Muscle layer of colon (tissue), 2 donors: ENCODE measurements around the gene SRRM2.

Source experiments
- H3K27ac ChIP-seq: one replicate; pipeline ENCODE4 v1.7.0; 2013; ENCODE audit warnings: low read depth, mild to moderate bottlenecking, low read length, moderate library complexity
- H3K27me3 ChIP-seq, 2 donors: one replicate each; pipeline ENCODE4 v1.7.0; 2013; ENCODE audit warnings: low read length in 2 of 2, mild to moderate bottlenecking in 2 of 2; ENCODE audit not compliant: insufficient read depth in 2 of 2, control insufficient read depth in 1 of 2
- H3K36me3 ChIP-seq: one replicate; pipeline ENCODE4 v1.7.0; 2013; ENCODE audit warnings: mild to moderate bottlenecking, low read length; ENCODE audit not compliant: insufficient read depth
- H3K4me1 ChIP-seq: one replicate; pipeline ENCODE4 v1.7.0; 2013; ENCODE audit warnings: mild to moderate bottlenecking, low read length; ENCODE audit not compliant: insufficient read depth
- H3K4me3 ChIP-seq, 2 donors: one replicate each; pipeline ENCODE4 v1.7.0; 2013; ENCODE audit warnings: low read length in 2 of 2, low read depth in 1 of 2, mild to moderate bottlenecking in 1 of 2, moderate library complexity in 1 of 2
- H3K9ac ChIP-seq: one replicate; pipeline ENCODE4 v1.7.0; 2013; ENCODE audit warnings: low read length
- H3K9me3 ChIP-seq: one replicate; pipeline ENCODE4 v1.7.0; 2013; ENCODE audit warnings: mild to moderate bottlenecking, low read length
- donor health status: abdominal sarcoma.
- donor health status: Adenocarcinoma of cecum.

Gene SRRM2

DNA sequence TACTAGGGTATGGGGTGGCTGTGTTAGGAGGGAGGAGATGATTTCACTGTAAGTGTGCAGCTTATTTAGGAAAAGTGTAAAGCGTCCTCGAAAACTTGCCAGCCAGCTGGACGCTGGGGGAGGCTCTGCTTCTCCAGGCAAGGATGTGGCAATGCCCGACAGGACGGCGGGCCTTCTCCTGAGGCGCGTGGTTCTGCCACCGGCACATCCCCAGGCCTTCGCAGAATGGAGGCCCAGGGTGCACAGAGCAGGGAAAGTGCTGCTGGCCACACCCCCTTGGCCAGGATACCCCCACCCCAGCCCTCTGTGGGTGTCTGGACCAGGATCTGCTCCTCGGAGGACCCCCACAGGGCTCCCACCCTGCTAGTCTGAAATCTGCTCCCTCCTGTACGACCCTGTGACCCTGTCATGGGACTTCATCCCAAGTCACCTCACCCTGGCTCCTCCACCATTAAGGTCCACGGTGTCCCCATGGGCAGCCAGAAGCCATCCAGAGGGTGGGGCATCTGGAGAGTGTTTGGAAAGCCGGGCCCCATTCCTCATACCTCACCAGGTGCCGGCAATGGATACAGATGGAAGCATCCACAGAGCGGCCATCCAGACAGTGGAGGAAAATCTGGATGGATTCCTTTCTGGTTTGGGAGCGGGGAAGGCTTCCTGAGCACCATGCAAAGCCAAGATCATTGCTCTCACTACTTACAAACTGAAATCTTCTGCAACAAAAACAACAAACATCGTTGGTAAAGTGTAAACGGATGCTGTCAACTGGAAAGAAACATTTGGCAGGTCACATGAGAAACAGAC is 9.2 kb upstream of the SRRM2 start:
- no peak overlapping the region for H3K4me3 ChIP-seq
- no peak overlapping the region for H3K9ac ChIP-seq
- no peaks in the 10 kb centered on the region for H3K36me3 ChIP-seq
- H3K9me3 ChIP-seq: no peaks in the 10 kb centered on the region
- no peak overlapping the region for H3K27ac ChIP-seq
- H3K4me1 ChIP-seq: no peaks in the 10 kb centered on the region
- H3K27me3 ChIP-seq: peaks cover 0 to 7% of the 10 kb centered on the region in 2 donors

- H3K4me3 ChIP-seq: no peak overlapping the region
- H3K9me3 ChIP-seq: no peaks in the 10 kb centered on the region
- peaks cover 0 to under 1% of the 10 kb centered on the region in 2 donors for H3K27me3 ChIP-seq
- no peaks in the 10 kb centered on the region for H3K36me3 ChIP-seq
- no peak overlapping the region for H3K27ac ChIP-seq
- no peaks in the 10 kb centered on the region for H3K4me1 ChIP-seq
- H3K9ac ChIP-seq: no peak overlapping the region
Observed at GRCh38 chr16:2744711-2745110, 7.7 kb upstream of the SRRM2 start.

DNA sequence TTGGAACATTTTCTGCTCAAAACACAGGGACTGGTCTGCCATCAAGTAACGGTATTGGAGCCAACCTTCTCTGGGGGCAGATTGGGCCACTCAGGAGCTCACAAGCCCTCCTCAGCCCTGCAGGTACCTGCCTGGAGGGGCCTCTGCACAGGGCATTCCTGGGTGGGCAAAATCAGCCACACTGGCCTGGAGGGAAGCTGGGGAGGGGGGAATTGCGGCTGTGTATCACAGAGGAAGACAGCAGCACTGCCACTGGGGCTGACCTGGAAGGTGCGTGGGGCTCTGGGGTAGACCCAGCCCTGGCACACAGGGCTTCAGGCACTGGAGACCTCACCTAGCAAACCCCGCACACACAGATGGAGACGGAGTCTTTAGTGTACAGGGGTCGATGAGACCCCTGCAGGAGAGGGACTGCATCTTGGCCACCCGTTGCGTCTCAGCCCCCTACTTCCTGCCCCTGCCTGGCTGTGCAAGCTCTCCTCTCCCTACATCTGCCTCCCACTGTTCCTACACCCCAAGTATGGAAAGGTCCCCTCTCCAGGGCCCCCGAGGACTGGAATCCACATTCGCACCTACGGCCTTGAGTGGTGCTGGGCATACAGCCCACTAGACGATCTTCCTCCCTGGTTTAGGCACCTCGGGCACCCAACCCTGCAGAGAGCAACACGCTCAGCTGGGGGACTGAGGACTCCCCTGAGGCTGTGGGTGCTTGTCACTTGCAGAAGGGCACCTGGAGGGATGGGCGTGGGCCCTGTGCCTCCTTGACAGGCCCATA is 7.1 kb upstream of the SRRM2 start:
- Histone ChIP-seq H3K4me3 (no peak overlapping the region), H3K4me1 (no peaks in the 10 kb centered on the region), H3K9ac (no peak overlapping the region), H3K36me3 (no peaks in the 10 kb centered on the region), H3K27me3 (no peaks in the 10 kb centered on the region), H3K27ac (no peak overlapping the region), H3K9me3 (no peaks in the 10 kb centered on the region)

- Histone ChIP-seq H3K9ac (no peak overlapping the region), H3K27ac (no peak overlapping the region), H3K27me3 (no peaks in the 10 kb centered on the region), H3K4me3 (no peak overlapping the region), H3K9me3 (no peaks in the 10 kb centered on the region), H3K36me3 (no peaks in the 10 kb centered on the region), H3K4me1 (no peaks in the 10 kb centered on the region)
Observed at GRCh38 chr16:2745961-2746360, 6.5 kb upstream of the SRRM2 start.

DNA sequence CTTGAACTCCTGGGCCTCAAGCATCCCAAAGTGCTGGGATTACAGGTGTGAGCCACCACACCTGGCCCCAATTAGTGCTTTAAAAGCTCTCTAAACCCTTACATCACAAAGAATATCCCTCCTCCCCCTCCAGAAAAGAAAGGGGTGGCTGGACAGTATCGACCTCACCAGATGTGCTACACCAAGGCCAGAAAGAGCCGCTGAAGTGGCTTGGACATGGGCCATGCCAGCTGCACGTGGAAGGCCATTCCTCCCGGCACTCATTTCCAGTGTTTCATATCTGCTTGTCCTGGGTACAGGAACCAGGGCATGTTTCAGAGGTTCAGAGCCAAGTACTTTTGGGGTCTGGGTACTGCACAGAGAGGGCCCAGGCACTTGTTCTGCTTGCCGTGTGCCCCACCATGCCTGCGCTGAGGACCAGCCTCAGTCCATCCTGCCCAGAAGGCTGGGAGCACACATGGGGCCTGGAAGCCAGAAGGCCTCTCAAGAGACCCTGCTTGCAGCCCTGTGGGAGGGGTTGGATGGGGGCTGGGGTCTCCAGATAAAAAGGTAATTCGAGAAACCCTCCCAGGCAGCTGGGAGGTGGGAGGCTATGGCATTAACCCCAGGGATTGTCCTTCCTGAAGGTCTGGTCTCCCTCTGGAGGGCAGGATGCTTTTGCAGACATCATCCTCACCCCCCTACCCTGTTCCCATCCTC is 3.5 kb upstream of the SRRM2 start:
- no peak overlapping the region for H3K4me3 ChIP-seq
- H3K36me3 ChIP-seq: no peaks in the 10 kb centered on the region

DNA sequence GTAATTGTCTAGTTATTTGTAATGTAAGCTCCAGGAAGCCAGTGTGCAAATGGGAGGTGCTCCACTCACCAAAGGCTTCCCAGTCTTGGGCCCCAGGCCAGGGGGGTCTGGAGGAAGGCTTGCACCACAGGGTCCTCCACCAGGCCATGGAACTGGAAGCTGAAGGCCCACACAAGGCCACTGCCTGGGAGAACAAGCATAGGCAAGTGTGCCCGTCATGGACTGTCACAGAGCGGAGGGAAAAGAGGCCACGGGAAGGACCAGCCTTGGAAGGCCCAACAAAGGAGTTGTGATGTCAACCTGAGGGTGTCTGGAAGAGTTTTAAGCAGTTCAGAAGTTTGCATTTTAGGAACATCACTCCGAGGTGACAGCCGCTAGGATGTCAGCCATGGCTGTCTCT is 3.0 kb upstream of the SRRM2 start:
- Histone ChIP-seq H3K9ac (no peak overlapping the region), H3K9me3 (no peaks in the 10 kb centered on the region), H3K27me3 (no peaks in the 10 kb centered on the region), H3K4me3 (no peak overlapping the region), H3K4me1 (peaks cover 7% of the 10 kb centered on the region), H3K36me3 (no peaks in the 10 kb centered on the region), H3K27ac (no peak overlapping the region)

More for the DNA sequence above, 3.5 kb upstream of the SRRM2 start:
- no peaks in the 10 kb centered on the region for H3K27me3 ChIP-seq
- H3K4me1 ChIP-seq: peaks cover 4% of the 10 kb centered on the region
- H3K9me3 ChIP-seq: no peaks in the 10 kb centered on the region
- no peak overlapping the region for H3K27ac ChIP-seq
- H3K9ac ChIP-seq: no peak overlapping the region

DNA sequence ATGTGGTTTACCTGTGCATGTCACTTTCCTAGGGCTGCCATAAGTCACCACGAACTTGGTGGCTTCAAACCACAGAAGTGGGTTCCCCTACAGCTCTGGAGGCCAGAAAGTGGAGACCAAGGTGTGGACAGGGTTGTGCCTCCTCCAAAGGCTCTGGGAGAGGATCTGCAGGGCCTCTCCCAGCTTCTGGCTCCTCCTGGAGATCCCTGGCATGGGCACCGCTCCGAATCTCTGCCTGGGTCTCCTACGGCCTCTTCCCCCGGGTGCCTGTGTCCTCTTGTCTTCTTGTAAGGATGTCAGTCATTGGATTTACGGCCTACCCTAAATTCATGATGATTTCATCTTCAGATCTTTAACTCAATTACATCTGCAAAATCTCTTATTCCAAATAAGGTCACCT is 2.5 kb upstream of the SRRM2 start:
- Histone ChIP-seq H3K9ac (no peak overlapping the region), H3K36me3 (no peaks in the 10 kb centered on the region), H3K9me3 (no peaks in the 10 kb centered on the region), H3K4me1 (peaks cover 11% of the 10 kb centered on the region), H3K27ac (no peak overlapping the region), H3K27me3 (no peaks in the 10 kb centered on the region), H3K4me3 (no peak overlapping the region)

GRCh38 chr16:2751577-2752034 is 832 bp upstream of the SRRM2 start:
- Histone ChIP-seq H3K27me3 (no peaks in the 10 kb centered on the region), H3K9ac (peak overlapping the region; percentile 36), H3K36me3 (peaks cover 4% of the 10 kb centered on the region), H3K4me3 (peak overlapping the region; percentile 36 to 76), H3K27ac (peak overlapping the region; percentile 91), H3K4me1 (peaks cover 28% of the 10 kb centered on the region), H3K9me3 (no peaks in the 10 kb centered on the region)

DNA sequence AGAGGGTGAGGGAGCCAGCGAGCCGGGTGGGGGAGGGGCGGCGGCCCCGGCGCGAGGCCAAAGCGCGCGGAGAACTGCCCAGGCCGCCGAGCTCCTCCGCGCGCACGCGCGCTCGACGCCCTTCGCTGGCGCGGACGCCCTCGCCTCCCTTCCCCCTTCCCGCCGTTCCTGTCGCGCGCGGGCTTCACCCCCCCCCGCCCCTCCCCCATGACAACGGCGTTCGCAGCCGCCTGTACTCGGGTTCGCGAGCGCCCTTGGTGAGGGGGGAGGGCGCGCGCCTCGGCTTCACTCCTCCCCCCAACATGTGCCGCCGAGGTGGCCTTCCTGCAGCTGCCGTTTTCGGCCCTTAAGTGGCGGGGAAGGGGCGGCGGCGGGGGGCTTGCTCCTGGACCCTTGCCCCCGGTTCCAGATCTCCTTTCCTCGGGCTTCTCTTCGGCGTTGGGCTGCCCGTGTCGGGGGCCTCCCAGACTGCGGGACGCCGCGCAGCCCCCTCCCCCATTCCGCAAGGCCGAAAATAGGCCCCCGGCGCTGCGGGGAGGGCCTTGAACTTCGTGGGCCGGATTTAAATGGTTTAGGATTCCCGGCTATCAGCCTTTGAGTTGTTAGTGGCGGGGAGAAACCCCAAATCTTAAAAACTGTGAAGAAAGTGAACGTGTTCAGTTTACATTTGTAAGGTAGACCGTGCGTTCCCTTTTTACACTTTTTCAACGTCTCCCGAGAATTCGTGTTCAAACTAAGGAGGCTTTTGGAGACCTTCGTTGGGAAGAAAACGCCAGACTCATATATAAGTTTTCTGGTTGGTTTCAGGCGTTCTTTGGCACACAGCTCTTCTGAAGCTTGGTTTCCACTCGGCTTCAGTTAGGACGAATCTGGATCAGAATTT is 653 bp downstream of the SRRM2 start:
- Histone ChIP-seq H3K36me3 (peaks cover 14% of the 10 kb centered on the region), H3K9ac (peak overlapping the region; percentile 86), H3K27me3 (no peaks in the 10 kb centered on the region), H3K4me3 (peak overlapping the region; percentile 76 to 84), H3K4me1 (peaks cover 36% of the 10 kb centered on the region), H3K9me3 (no peaks in the 10 kb centered on the region), H3K27ac (peak overlapping the region; percentile 91)

GRCh38 chr16:2753733-2754020 is 1.2 kb downstream of the SRRM2 start:
- peaks cover 20% of the 10 kb centered on the region for H3K36me3 ChIP-seq
- H3K4me3 ChIP-seq: peak overlapping the region; percentile 76 to 84
- H3K4me1 ChIP-seq: peaks cover 36% of the 10 kb centered on the region
- no peaks in the 10 kb centered on the region for H3K27me3 ChIP-seq
- H3K27ac ChIP-seq: peak overlapping the region; percentile 90
- peak overlapping the region; percentile 86 for H3K9ac ChIP-seq
- H3K9me3 ChIP-seq: no peaks in the 10 kb centered on the region

DNA sequence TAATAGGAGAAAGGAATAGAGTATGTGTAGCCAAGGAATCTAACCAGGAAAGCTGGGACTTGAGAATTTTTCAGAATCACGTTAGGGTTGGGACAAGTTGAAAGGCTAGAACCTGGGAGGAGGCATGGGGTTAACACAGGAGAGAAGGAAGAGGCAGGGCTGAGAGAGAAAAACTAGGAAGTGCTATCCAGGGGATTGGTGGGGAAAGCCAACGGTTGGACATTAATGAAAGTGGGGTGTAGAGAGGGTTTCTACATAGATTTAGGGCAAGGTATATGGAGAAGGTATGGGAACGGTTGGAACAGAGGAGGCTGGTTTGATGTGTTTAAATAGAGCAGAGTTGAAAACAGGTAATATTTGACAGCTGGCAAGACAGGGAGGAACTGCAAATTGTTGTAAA is 2.7 kb downstream of the SRRM2 start:
- H3K9me3 ChIP-seq: no peaks in the 10 kb centered on the region
- no peaks in the 10 kb centered on the region for H3K27me3 ChIP-seq
- H3K36me3 ChIP-seq: peaks cover 35% of the 10 kb centered on the region
- peak overlapping the region; percentile 86 for H3K9ac ChIP-seq
- peaks cover 36% of the 10 kb centered on the region for H3K4me1 ChIP-seq
- H3K4me3 ChIP-seq: peak overlapping the region; percentile 12 to 76
- no peak overlapping the region for H3K27ac ChIP-seq
